ENCODE data around the gene SCARB2. TPM values are rescaled to one million over a fixed set of nuclear protein-coding genes. Genes with fewer than 3 reads are reported as not detected.

The SCARB2 gene
- total RNA-seq, 1 experiment from 2014 or later: 51.3 TPM

DNA sequence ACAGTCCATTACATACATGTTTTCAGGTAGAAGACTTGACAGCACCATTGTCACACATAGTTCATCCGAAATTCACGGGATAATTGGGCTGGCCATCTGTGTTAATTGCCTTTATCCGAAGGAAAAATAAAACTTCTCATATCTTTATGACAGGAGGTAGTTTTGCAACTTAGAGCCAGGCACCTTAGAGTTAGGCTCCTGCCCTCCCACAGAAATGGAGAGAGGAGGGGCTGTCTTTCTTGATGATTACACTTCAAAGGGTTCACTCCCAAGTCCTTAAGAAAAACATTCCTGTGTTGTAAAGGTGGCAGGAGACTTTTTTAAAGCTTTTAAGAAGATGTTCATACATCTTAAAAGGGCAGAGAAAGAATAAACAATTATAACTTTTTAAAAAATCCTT lies 10.5 kb upstream of the SCARB2 start:
- ATAC-seq: no peak
- BruUV-seq (replicated peaks): no TSS peak
- H3K27ac ChIP-seq (ENCODE audit: low read depth, low read length): no peak overlapping the region
- no peak for DNase-seq (ENCODE audit: low read depth, low spot score)
- no peak overlapping the region for H2AFZ ChIP-seq (ENCODE audit: low read depth, low read length, poor library complexity, severe bottlenecking)
- no peaks in the 10 kb centered on the region for H4K20me1 ChIP-seq (ENCODE audit: insufficient read depth)
- ChIA-PET RAD21 (ENCODE audit: low non-redundant PET in 1 of 2, low total read pairs in 2 of 2, uncharacterized antibody in 2 of 2, unreplicated experiment in 2 of 2) (no interaction called here), POLR2A (no interaction called here), CTCF (no interaction called here)
- peaks cover 5 to 9% of the 10 kb centered on the region in 2 experiments; a peak in 3 of 4 replicates for H3K9me3 ChIP-seq (ENCODE audit: control insufficient read depth in 1 of 2, insufficient read depth in 1 of 2, low read depth in 1 of 2, low read length in 2 of 2)
- TF ChIP-seq JUND (IDR thresholded peaks at IDR 0.05) (no peak), POLR2AphosphoS5 (IDR thresholded peaks at IDR 0.05; ENCODE audit: low read depth, low read length) (no peak), SP1 (IDR thresholded peaks at IDR 0.05; ENCODE audit: low read depth) (no peak), EGR1 (IDR thresholded peaks at IDR 0.05; ENCODE audit: low read depth) (no peak), RAD21 (IDR thresholded peaks at IDR 0.05; ENCODE audit: low read depth) (no peak), FOSL1 (IDR thresholded peaks at IDR 0.05; ENCODE audit: low read depth) (no peak), ZFX (IDR thresholded peaks at IDR 0.05) (no peak), CEBPB (IDR thresholded peaks at IDR 0.05; ENCODE audit: low read depth) (no peak)
- TF ChIP-seq, protein P1, sequence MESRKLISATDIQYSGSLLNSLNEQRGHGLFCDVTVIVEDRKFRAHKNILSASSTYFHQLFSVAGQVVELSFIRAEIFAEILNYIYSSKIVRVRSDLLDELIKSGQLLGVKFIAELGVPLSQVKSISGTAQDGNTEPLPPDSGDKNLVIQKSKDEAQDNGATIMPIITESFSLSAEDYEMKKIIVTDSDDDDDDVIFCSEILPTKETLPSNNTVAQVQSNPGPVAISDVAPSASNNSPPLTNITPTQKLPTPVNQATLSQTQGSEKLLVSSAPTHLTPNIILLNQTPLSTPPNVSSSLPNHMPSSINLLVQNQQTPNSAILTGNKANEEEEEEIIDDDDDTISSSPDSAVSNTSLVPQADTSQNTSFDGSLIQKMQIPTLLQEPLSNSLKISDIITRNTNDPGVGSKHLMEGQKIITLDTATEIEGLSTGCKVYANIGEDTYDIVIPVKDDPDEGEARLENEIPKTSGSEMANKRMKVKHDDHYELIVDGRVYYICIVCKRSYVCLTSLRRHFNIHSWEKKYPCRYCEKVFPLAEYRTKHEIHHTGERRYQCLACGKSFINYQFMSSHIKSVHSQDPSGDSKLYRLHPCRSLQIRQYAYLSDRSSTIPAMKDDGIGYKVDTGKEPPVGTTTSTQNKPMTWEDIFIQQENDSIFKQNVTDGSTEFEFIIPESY (IDR thresholded peaks at IDR 0.05; ENCODE audit: extremely low read depth, insufficient replicate concordance, low read length): no peak
- TF ChIP-seq, protein P2, sequence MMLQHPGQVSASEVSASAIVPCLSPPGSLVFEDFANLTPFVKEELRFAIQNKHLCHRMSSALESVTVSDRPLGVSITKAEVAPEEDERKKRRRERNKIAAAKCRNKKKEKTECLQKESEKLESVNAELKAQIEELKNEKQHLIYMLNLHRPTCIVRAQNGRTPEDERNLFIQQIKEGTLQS (IDR thresholded peaks at IDR 0.05): no peak
- TF ChIP-seq, protein P3, sequence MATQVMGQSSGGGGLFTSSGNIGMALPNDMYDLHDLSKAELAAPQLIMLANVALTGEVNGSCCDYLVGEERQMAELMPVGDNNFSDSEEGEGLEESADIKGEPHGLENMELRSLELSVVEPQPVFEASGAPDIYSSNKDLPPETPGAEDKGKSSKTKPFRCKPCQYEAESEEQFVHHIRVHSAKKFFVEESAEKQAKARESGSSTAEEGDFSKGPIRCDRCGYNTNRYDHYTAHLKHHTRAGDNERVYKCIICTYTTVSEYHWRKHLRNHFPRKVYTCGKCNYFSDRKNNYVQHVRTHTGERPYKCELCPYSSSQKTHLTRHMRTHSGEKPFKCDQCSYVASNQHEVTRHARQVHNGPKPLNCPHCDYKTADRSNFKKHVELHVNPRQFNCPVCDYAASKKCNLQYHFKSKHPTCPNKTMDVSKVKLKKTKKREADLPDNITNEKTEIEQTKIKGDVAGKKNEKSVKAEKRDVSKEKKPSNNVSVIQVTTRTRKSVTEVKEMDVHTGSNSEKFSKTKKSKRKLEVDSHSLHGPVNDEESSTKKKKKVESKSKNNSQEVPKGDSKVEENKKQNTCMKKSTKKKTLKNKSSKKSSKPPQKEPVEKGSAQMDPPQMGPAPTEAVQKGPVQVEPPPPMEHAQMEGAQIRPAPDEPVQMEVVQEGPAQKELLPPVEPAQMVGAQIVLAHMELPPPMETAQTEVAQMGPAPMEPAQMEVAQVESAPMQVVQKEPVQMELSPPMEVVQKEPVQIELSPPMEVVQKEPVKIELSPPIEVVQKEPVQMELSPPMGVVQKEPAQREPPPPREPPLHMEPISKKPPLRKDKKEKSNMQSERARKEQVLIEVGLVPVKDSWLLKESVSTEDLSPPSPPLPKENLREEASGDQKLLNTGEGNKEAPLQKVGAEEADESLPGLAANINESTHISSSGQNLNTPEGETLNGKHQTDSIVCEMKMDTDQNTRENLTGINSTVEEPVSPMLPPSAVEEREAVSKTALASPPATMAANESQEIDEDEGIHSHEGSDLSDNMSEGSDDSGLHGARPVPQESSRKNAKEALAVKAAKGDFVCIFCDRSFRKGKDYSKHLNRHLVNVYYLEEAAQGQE (IDR thresholded peaks at IDR 0.05; ENCODE audit: low read depth): no peak
- intact Hi-C loops (cut with micrococcal nuclease): no loop called here
- no peaks in the 10 kb centered on the region for H3K9me2 ChIP-seq (ENCODE audit: insufficient read depth)
- H3K4me2 ChIP-seq (ENCODE audit: low read length): no peak overlapping the region
- H3K4me1 ChIP-seq (ENCODE audit: control insufficient read depth in 1 of 2, insufficient read depth in 2 of 2, low read length in 2 of 2): no peaks in the 10 kb centered on the region
- H3K9ac ChIP-seq (ENCODE audit: low read length): no peak overlapping the region
- H3K27me3 ChIP-seq (ENCODE audit: insufficient read depth, low read length): no peaks in the 10 kb centered on the region
- 0 out of 2 replicates have a peak, but pooled peaks cover 3% of the 10 kb centered on the region for H3K79me2 ChIP-seq (ENCODE audit: insufficient read depth, low read length)
- peaks cover 0 to 2% of the 10 kb centered on the region in 2 experiments; a peak in 1 of 4 replicates for H3K36me3 ChIP-seq (ENCODE audit: control insufficient read depth in 1 of 2, insufficient read depth in 2 of 2, low read length in 2 of 2)
- H3K4me3 ChIP-seq (replicated peaks in 1 of 2; ENCODE audit: low read depth in 1 of 2, low read length in 2 of 2): no peak overlapping the region

Measured in HCT116 (cell line).